Measurements from ENCODE around the gene MRE11. TPM values are rescaled to one million over a fixed set of nuclear protein-coding genes. Genes with fewer than 3 reads are reported as not detected.

The MRE11 gene
- total RNA-seq, 8 experiments from 2014 or later: 6.0 to 38.1 (median 10.8) TPM

DNA sequence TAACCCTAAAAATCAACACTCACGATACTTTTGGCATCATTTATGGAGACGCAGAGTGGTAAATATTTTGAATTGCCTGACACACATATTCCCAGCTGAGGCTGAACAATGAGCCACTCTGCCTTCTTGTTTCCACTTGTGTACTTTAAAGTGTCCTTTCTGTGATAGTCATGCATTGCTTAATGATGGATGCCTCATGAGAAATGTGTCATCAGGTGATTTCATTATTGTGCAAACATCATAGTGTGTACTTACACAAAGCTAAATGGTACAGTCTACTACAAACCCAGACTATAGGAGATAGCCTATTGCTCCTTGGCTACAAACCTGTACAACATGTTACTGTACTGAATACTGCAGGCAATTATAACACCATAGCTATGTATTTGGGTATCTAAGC, 44.2 kb downstream of the MRE11 start:
- in situ Hi-C loops (cut with MboI; ENCODE audit: low pct_unique_long_range_greater_than_20kb in 2 of 9, low sequenced_read_pairs in 9 of 9, unreplicated experiment in 9 of 9): loop anchor here in 1 of 9 experiments (25.0 kb wide), 1 partner anchor 562 kb away; no protein-coding TSS in a partner anchor
- Histone ChIP-seq H3K27ac (no peak overlapping the region), H3K4me1 (replicated peaks in 1 of 2) (peaks cover 7 to 17% of the 10 kb centered on the region in 2 donors), H3K4me3 (no peak overlapping the region)
- peak in 7 of 8 experiments; percentile 70 to 93 (median 90) for ATAC-seq (replicated peaks in 6 of 8)
- WGBS, 10 experiments: 0 to 100% (median 83%) methylated on average over 1 to 2 of the region's 2 CpGs; no CpG with 5 or more reads in 4 of the 10 experiments

DNA sequence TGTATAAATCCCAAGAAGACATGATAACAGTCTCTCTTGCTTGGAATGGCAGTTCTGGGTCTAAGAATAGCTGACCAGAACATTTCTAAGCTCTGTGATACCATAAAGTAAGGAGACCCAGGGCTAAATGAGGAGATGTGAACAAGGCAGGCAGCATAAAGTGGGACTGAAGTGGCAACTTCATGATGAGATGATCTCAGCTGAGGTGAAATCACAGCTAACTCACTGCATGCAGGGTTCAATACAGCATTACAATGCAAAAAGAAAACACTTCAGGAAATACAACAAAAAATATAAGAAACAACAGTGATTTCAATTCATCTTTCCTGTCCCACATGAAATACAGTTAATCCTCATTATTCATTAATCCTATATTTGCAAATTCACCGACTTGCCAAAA, 44.6 kb downstream of the MRE11 start:
- Histone ChIP-seq H3K27ac (no peak overlapping the region), H3K4me1 (replicated peaks in 1 of 2) (peaks cover 7 to 17% of the 10 kb centered on the region in 2 donors), H3K4me3 (no peak overlapping the region)
- peak in 5 of 8 experiments; percentile 38 to 80 (median 57) for ATAC-seq (replicated peaks in 6 of 8)
- in situ Hi-C loops (cut with MboI; ENCODE audit: low pct_unique_long_range_greater_than_20kb in 2 of 9, low sequenced_read_pairs in 9 of 9, unreplicated experiment in 9 of 9): loop anchor here in 1 of 9 experiments (25.0 kb wide), 1 partner anchor 562 kb away; no protein-coding TSS in a partner anchor
- 0 to 100% (median 86%) methylated on average over 1 of the region's 1 CpG; no CpG with 5 or more reads in 5 of the 10 experiments for WGBS, 10 experiments

DNA sequence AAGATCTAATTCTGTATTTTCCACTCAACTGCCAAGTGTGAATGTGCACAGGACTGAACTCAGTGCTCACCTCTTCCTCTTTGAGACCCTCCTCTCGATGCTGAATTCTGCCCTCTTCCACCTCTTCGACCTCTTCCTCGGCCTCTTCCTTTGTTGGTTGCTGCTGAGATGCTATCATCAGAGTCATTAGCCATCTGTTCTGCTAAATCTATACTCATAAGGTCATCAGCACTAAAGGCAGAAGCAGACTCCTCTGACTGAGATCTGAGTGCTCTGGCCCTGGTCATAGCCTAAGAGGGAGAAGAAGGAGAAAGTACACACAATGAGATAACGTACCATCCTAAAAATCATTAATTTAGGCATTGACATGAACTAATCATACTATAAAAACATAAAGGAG, 46.5 kb downstream of the MRE11 start:
- WGBS, 10 experiments: 20 to 100% (median 51%) methylated on average over 1 to 4 of the region's 4 CpGs; no CpG with 5 or more reads in 1 of the 10 experiments
- ATAC-seq (replicated peaks in 6 of 8): peak in 4 of 8 experiments; percentile 39 to 69 (median 54)
- Histone ChIP-seq H3K27ac (no peak overlapping the region), H3K4me3 (no peak overlapping the region), H3K4me1 (replicated peaks in 1 of 2) (peaks cover 7 to 17% of the 10 kb centered on the region in 2 donors)
- in situ Hi-C loops (cut with MboI; ENCODE audit: low pct_unique_long_range_greater_than_20kb in 2 of 9, low sequenced_read_pairs in 9 of 9, unreplicated experiment in 9 of 9): loop anchor here in 1 of 9 experiments (25.0 kb wide), 1 partner anchor 560 kb away; no protein-coding TSS in a partner anchor

DNA sequence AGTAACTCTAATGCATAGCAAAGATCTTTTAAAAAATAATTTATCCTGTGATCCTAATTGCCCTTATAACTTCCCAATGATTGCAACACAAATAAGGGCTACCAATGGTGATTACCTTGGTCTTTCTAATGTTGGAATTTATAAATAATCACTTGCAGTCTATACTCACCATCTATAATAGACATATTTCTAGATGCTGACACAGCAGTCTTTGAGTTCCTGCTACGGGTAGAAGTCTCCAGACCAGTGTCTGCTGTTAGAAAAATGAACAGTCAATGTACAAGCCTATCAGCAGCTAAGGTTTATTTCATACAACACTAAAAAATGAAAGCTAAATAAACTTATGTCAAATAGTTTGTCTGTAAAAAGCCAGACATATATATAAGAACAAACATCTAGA, 48.0 kb downstream of the MRE11 start:
- WGBS, 10 experiments: 67 to 100% (median 100%) methylated on average over 1 of the region's 1 CpG; no CpG with 5 or more reads in 3 of the 10 experiments
- Histone ChIP-seq H3K4me1 (replicated peaks in 1 of 2) (peaks cover 7 to 17% of the 10 kb centered on the region in 2 donors), H3K4me3 (no peak overlapping the region), H3K27ac (no peak overlapping the region)
- in situ Hi-C loops (cut with MboI; ENCODE audit: low pct_unique_long_range_greater_than_20kb in 2 of 9, low sequenced_read_pairs in 9 of 9, unreplicated experiment in 9 of 9): loop anchor here in 1 of 9 experiments (25.0 kb wide), 1 partner anchor 558 kb away; no protein-coding TSS in a partner anchor
- ATAC-seq (replicated peaks in 6 of 8): no peak

DNA sequence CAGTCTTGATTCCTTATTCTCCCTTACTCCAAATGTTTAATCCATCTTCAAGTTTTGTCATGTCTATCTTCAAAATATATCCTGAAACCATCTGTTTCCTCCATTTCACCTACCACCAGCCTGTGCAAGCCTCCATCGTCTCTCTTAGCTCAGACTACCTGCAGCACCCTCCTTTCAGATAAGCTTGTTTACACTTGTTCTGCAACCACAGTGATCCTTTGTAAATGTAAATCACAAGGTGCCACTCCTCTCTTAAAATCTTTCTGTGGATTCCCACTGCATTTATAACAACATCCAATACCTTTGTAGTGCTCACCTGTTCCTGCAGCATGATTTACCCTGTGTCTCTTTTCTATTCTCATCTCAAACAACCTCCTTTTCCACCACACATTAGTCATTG, 60.6 kb downstream of the MRE11 start:
- WGBS, 10 experiments: 0 to 100% (median 67%) methylated on average over 1 of the region's 1 CpG; no CpG with 5 or more reads in 5 of the 10 experiments
- no peak for ATAC-seq (replicated peaks in 6 of 8)
- Histone ChIP-seq H3K27ac (no peak overlapping the region), H3K4me1 (replicated peaks in 1 of 2) (no peaks in the 10 kb centered on the region), H3K4me3 (no peak overlapping the region)
- in situ Hi-C loops (cut with MboI; ENCODE audit: low pct_unique_long_range_greater_than_20kb in 2 of 9, low sequenced_read_pairs in 9 of 9, unreplicated experiment in 9 of 9): loop anchor here in 1 of 9 experiments (25.0 kb wide), 1 partner anchor 546 kb away; no protein-coding TSS in a partner anchor

DNA sequence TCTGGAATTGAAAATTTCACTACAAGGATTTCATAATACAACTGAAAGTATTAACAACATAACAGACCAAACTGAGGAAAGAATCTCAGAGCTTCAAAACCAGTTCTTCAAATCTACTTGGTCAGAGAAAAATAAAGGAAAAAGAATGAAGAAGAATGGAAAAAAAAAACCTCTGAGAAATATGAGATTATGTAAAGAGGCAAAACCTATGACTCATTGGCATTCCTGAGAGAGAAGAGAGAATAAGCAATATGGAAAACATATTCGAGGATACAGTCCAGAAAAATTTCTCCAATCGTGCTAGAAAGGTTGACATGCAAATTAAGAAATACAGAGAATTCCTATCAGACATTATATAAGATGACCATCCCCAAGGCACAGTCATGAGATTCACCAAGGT, 69.0 kb downstream of the MRE11 start:
- WGBS, 10 experiments: 9 to 100% (median 80%) methylated on average over 1 to 2 of the region's 2 CpGs; no CpG with 5 or more reads in 1 of the 10 experiments
- Histone ChIP-seq H3K27ac (no peak overlapping the region), H3K4me3 (no peak overlapping the region), H3K4me1 (replicated peaks in 1 of 2) (no peaks in the 10 kb centered on the region)
- in situ Hi-C loops (cut with MboI; ENCODE audit: low pct_unique_long_range_greater_than_20kb in 2 of 9, low sequenced_read_pairs in 9 of 9, unreplicated experiment in 9 of 9): loop anchor here in 1 of 9 experiments (25.0 kb wide), 1 partner anchor 537 kb away; no protein-coding TSS in a partner anchor
- ATAC-seq (replicated peaks in 6 of 8): no peak

DNA sequence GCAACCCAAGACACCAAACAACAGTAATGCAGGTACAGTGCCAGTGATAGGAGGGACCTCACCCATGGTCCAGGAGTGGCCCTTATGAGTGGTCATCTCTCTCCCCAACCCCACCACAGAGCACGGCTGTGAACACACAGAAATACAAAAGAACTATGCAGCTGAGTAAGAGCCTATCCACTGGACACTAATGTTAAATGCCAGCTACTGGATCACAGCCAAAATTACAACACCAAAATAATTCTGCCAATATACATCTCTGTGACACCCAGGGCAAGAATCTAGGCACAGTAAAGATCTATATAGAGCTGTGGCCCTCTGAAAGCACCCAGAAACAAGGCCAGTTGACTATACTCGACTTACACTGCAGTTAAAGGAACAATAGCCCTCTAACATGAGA, 69.6 kb downstream of the MRE11 start:
- Histone ChIP-seq H3K4me1 (replicated peaks in 1 of 2) (no peaks in the 10 kb centered on the region), H3K27ac (no peak overlapping the region), H3K4me3 (no peak overlapping the region)
- ATAC-seq (replicated peaks in 6 of 8): no peak
- in situ Hi-C loops (cut with MboI; ENCODE audit: low pct_unique_long_range_greater_than_20kb in 2 of 9, low sequenced_read_pairs in 9 of 9, unreplicated experiment in 9 of 9): no loop called here
- 50 to 100% (median 100%) methylated on average over 1 to 2 of the region's 2 CpGs; no CpG with 5 or more reads in 5 of the 10 experiments for WGBS, 10 experiments

DNA sequence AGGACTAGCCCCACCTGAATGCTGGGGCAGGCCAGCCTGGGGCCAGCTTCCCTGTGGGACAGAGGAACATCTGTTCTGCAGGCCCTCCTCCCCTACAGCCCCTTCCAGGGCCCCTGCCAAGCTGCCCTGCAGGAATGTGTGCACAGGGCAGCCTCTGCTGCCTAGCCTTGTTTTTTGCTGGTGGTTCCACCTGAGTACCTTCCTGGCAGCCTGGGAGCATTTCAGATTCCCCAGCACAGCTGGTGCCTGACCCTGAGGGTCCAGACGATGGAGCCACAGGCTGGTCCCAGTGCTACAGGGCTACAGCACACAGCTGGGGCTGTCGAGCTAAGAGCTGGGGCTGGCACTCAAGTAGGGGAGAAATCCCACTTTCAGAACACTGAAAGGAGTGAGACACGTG, 70.1 kb downstream of the MRE11 start:
- Histone ChIP-seq H3K4me3 (no peak overlapping the region), H3K4me1 (replicated peaks in 1 of 2) (no peaks in the 10 kb centered on the region), H3K27ac (no peak overlapping the region)
- no peak for ATAC-seq (replicated peaks in 6 of 8)
- WGBS, 10 experiments: 57 to 100% methylated on average over 1 of the region's 3 CpGs; no CpG with 5 or more reads in 8 of the 10 experiments
- in situ Hi-C loops (cut with MboI; ENCODE audit: low pct_unique_long_range_greater_than_20kb in 2 of 9, low sequenced_read_pairs in 9 of 9, unreplicated experiment in 9 of 9): no loop called here

DNA sequence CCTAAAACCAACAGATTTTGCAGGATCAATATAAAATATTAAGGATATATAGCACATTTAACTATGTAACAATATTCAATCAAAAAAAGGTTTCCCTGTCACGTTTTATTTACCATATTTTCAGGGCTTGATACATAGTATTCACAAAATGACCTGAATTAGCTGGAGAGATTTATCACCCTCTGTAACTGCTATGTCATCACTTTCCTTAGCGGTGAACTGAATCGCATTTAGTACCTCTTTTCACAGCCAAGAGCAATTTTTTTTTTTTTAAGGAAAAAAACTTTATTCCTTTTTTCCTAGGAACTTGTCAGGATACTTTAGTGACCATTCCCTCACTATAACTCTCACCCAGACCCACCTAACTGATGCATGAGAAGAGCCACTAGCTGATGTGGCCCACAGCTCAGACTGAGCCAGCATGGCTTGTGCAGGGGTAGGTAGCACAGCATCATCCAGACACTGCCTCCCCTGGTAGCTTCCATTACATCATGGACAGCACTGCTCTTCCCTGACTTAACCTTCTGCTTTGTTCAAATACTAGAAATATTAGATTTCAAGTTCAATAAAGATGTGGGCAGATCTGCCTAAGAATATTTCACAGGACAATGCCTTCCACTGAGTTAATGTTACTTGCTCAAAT, 75.4 kb downstream of the MRE11 start:
- Histone ChIP-seq H3K27ac (no peak overlapping the region), H3K4me3 (no peak overlapping the region), H3K4me1 (replicated peaks in 1 of 2) (no peaks in the 10 kb centered on the region)
- WGBS, 10 experiments: 56 to 93% (median 85%) methylated on average over 1 to 3 of the region's 3 CpGs; no CpG with 5 or more reads in 2 of the 10 experiments
- ATAC-seq (replicated peaks in 6 of 8): peak in 5 of 8 experiments; percentile 42 to 70 (median 55)
- in situ Hi-C loops (cut with MboI; ENCODE audit: low pct_unique_long_range_greater_than_20kb in 2 of 9, low sequenced_read_pairs in 9 of 9, unreplicated experiment in 9 of 9): no loop called here

DNA sequence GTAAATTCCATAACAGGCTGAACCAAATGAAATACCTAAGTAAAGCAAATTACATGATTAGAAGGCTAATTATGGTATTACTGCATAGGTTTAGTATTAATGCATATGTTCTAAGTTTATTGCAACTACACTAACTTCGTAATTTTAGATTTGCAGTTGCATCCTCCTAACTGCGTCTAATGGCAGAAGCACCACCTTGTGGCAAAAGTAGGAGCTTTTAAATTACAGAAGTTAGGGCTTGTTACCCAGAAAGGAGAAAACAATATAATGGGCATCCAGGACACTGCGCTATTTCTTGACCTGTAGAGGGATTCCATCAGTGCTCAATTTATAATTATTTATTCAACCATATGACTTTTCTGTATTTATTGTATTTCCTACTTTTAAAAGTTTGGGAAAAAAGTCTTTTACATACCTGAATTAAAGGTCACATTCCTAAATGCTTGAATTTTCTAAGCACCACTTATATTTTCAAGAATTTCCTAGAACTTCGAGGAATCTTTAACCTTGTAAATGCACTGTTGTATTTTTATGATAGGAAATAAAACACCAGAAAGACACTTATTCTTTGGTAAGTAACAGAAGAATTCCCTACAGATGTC, 76.2 kb downstream of the MRE11 start:
- Histone ChIP-seq H3K4me1 (replicated peaks in 1 of 2) (no peaks in the 10 kb centered on the region), H3K4me3 (no peak overlapping the region), H3K27ac (no peak overlapping the region)
- in situ Hi-C loops (cut with MboI; ENCODE audit: low pct_unique_long_range_greater_than_20kb in 2 of 9, low sequenced_read_pairs in 9 of 9, unreplicated experiment in 9 of 9): no loop called here
- WGBS, 10 experiments: 26 to 90% (median 72%) methylated on average over 1 to 4 of the region's 4 CpGs
- ATAC-seq (replicated peaks in 6 of 8): peak in 3 of 8 experiments; percentile 33 to 49 (median 43)

DNA sequence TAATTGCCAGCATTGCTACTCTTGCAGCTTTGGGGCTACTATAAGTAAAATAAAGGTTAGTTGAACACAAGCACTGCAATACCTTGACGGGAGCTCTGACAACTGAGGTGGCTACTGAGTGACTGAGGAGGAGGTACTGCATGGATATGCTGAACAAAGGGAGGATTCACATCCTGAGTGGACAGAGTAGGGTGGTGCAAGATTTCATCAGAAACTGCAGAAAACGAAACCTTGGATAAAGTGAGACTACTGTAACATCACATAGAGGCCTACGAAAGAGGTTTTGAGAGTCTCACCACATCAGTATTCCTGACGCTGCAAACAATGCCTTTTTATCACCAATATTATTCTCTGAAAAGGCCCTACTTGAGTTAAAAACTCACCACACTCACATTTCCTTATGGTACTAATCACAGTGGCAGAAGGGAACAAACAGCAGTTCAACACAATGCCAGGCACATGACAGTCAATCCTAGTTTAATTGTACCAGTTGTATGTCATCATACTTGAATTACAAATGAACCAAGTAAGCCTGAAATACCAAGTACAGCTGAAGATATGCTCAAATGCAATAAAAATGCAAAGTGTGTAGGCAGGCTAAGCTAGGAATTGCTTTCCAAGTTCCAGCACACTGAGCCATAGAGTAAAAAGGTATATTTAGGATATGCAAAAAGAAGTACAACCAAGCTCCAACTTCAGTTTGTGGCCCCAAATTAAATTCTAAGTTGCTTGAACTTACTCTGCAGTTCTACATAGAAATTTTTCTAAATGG, 88.4 kb downstream of the MRE11 start:
- H3K4me3 ChIP-seq: no peak overlapping the region
- peak; percentile 25 to 83 (median 62) for ATAC-seq (replicated peaks in 6 of 8)
- peak overlapping the region; percentile 7 to 29 for H3K27ac ChIP-seq
- 33 to 100% (median 81%) methylated on average over 1 to 4 of the region's 4 CpGs; no CpG with 5 or more reads in 2 of the 10 experiments for WGBS, 10 experiments
- peaks cover 5 to 7% of the 10 kb centered on the region in 2 donors for H3K4me1 ChIP-seq (replicated peaks in 1 of 2)
- in situ Hi-C loops (cut with MboI; ENCODE audit: low pct_unique_long_range_greater_than_20kb in 2 of 9, low sequenced_read_pairs in 9 of 9, unreplicated experiment in 9 of 9): no loop called here

DNA sequence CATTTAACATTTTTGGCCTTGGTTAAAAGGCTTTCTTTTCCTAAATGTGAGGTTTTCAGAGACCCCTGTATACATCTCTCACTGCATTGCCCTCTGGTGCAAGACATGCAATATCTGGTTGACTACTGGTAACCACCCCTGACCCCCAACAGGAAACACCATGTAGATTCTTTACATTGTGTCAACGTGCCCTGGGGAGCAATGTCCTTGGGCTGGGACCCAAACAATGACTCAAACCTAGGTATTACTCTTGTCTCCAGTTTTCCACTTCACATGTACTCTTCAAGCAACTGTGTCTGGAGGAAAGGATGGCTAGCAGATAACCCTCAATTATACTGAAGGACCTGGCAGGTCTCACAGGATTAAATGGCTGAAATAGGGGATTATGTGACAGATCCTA, 91.3 kb downstream of the MRE11 start:
- 0 to 60% (median 36%) methylated on average over 1 of the region's 1 CpG; no CpG with 5 or more reads in 5 of the 10 experiments for WGBS, 10 experiments
- H3K4me1 ChIP-seq (replicated peaks in 1 of 2): peaks cover 7 to 9% of the 10 kb centered on the region in 2 donors
- no peak for ATAC-seq (replicated peaks in 6 of 8)
- no peak overlapping the region for H3K4me3 ChIP-seq
- in situ Hi-C loops (cut with MboI; ENCODE audit: low pct_unique_long_range_greater_than_20kb in 2 of 9, low sequenced_read_pairs in 9 of 9, unreplicated experiment in 9 of 9): no loop called here
- H3K27ac ChIP-seq: no peak overlapping the region
